CD4-positive, alpha-beta T cell treated with Interleukin-6 for 4 hours (primary cell): ENCODE measurements around the gene TCIRG1.
A peak's percentile ranks its signal among the peaks of the same experiment; 100 is the strongest.

ENCODE experiments used
- DNase-seq: peaks from one replicate; pipeline ENCODE4 v3.0.0-alpha.2; 2020; ENCODE audit warnings: mixed read lengths

The TCIRG1 gene

DNA sequence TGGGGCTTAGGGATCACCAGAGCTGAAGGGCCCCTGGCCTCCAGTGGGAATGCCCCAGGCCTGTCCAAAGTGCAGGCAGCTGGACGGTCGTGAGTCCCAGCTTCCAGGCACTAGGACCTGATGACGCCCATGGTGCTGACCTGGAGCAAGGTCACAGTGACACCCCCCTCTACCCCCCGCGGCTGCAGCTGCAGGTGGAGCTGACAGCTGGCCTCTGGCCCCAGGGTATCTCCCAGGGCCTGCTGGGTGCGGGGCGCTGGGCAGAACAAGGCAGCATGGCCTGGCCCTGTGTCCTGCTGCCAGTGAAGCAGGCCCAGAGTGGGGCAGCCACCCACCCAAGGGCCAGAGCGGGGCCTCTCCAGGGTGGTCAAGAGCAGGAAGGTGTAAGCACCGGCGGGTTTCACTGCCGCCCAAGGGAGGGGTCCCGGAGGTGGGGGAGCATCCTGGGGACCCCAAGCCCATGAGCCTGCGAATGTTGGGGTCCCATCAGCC is 553 bp upstream of the TCIRG1 start:
- DNase-seq: no peak

DNA sequence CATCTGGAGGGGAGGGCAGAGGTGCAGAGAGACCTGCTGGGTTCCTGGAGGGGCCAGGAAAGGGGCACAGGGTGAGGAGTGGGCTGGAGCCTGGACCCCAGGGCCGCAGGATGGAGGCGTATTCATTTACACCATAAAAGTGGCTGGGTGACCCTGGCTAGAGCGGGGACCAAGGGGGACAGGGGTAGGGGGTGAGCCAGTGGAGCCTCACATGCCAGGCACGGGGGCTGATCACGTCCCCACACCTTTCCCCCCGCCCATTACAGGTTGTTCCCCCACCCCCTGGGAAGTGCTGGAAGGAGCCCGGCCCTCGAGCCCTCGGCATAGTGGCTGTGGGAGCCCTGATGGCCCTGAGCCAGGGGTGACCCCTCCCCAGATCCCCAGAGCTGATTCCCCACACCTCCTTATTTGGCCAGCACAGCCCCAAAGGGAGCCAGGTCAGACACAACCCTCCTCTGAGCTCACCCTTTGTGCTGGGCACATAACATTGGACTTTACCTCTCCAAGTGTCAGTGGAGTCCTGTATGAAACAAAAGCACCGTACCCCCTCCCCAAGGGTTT is 781 bp downstream of the TCIRG1 start:
- no peak for DNase-seq

DNA sequence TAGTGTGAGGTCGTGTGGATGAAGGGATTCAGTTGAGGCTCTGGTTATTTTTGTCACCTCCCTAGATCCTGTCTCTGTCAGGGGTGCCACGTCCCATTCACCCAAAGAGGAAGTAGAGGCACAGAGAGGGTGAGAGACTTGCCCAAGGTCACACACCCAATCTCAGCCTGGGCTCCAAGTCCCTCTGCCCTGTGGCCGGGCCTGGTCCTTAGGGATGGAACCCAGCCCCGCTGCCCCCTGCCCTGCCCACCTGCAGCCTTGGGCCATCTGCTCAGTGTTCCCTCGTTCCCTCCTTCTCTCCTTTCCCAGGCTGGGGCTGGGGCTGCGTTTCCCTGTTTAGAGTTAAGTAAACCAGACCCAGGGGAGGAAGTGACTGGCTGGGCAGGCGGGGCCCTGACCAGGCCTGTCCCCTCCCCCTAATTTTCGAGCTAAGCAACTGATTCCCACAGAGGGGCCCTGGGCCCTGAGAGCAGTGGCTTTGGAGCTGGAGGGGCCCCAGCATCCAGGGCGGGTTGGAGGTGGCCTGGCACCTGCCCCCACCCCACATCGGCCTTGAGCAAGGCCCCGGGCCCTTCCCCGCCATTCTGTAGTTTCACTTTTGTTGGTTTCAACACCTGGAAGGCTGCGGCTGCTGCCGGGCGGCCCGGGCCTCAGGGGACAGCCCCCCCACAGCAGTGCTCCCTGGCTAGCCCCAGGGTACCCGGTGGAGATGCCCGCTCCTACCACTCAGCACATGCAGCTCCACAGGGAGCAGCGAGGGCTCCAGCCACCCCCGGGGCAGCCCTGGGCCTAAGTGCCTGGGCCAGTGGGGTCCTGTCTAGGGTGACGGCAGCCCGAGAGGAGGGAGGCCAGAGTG is 1.5 kb downstream of the TCIRG1 start:
- peak; percentile 60 for DNase-seq

DNA sequence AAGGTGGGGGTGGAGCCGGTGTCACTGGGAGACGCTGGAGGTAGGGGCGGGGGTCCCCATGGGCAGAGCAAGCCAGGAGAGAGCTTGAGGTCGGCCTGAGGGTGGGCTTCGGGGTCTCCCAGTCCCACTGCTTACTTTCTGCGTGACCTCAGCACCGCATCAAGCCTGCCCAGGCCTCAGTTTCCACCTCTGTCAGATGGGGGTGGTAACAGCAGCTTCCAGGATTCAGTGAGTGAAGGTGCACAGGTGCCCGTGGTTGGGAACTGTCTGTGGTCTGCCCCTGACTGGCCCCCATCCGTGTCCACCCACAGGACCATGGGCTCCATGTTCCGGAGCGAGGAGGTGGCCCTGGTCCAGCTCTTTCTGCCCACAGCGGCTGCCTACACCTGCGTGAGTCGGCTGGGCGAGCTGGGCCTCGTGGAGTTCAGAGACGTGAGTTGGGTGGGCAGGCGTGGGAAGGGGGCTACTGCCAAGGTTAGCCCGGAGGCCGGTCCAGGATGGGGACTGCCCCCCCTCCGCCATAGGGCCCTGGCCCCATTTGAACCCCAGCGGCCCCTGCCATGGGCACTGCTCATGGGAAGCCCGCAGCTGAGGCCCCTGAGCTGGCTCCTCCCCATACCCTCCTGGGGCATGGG is 2.2 kb downstream of the TCIRG1 start:
- DNase-seq: no peak

DNA sequence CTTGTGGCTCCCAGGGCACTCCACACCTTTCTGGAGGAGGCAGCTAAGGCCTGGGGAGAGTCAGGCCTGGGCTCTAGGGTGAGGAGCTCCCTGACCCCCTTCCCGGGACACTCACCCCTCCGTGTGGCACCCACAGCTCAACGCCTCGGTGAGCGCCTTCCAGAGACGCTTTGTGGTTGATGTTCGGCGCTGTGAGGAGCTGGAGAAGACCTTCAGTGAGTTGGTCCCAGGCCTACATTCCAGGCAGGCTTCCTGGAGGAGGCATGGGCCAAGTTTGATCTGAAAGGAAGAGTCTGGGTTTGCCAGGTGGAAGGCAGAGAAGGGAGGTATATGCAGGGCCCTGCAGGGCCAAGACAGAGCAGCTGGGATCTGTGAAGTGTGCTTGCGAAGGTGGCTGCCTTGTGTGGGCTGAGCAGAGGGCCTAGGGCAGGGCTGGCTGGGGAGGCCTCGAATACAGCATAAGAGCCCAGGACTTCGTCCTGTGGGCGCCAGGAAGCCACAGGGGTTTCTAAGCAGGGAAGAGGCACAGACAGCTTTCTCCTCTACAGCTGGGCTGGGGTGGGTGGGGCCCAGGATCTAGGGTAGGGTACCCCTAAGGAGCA is 2.9 kb downstream of the TCIRG1 start:
- DNase-seq: no peak

DNA sequence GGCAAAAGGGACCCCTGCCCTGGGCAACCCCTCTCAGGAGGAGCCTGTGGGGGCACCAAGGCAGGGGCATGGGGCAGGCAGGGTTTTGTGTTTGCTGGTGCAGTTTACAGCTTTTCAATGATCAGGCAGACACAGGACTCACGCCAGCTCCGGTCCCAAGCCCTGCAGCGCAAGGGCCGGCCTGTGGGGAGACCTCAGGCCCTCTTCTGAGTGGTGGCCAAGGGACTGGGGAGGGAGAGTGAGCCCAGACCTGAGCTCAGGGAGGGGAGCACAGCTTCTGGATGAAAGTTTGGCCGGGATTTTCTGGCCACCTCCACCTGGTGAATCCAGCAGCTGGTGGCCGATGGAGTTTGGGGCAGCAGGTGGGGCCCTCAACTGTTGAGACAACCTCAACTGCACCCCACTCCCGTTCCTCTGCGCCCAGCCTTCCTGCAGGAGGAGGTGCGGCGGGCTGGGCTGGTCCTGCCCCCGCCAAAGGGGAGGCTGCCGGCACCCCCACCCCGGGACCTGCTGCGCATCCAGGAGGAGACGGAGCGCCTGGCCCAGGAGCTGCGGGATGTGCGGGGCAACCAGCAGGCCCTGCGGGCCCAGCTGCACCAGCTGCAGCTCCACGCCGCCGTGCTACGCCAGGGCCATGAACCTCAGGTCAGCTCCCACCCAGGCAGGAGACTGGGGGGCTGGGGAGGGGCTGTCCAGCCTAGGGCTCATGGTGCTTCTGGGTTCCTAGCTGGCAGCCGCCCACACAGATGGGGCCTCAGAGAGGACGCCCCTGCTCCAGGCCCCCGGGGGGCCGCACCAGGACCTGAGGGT is 3.6 kb downstream of the TCIRG1 start:
- DNase-seq: no peak

DNA sequence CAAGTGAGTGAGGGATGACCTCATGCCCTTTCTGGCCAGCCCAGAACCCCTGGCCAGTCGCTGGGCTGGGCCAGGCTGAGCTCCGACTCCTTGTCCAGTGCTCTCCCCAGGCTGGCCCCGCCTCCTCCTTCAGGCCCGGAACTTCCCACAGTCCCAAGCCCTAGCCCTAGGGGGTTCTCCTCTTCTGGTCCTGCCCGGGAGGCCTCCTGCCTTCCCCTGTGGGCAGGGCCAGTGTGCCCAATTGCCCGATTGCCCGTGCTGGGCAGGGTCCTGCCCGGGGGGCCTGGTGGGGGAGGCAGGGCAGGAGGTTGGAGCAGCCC is 4.2 kb downstream of the TCIRG1 start:
- DNase-seq: no peak

DNA sequence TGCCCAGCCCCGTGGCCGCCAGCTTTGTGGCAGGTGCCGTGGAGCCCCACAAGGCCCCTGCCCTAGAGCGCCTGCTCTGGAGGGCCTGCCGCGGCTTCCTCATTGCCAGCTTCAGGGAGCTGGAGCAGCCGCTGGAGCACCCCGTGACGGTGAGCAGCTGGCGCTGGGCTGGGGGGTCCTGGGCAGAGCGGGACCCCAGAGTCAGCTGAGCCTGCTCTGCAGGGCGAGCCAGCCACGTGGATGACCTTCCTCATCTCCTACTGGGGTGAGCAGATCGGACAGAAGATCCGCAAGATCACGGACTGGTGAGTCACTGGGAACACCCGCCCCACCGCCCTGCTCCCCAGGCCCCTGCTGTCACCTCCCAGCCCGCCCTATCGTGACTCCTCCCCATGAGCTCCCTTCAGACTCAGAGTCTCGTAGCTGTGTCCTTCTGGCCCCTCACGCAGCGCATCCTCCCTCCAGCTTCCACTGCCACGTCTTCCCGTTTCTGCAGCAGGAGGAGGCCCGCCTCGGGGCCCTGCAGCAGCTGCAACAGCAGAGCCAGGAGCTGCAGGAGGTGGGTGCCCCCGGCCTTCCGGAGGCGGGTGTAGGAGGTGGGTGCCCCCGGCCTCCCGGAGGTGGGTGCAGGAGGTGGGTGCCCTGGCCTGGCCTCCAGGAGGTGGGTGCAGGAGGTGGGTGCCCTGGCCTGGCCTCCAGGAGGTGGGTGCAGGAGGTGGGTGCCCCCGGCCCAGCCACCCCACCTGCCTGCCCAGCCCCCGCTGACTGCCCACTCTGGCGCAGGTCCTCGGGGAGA is 4.7 kb downstream of the TCIRG1 start:
- DNase-seq: no peak

DNA sequence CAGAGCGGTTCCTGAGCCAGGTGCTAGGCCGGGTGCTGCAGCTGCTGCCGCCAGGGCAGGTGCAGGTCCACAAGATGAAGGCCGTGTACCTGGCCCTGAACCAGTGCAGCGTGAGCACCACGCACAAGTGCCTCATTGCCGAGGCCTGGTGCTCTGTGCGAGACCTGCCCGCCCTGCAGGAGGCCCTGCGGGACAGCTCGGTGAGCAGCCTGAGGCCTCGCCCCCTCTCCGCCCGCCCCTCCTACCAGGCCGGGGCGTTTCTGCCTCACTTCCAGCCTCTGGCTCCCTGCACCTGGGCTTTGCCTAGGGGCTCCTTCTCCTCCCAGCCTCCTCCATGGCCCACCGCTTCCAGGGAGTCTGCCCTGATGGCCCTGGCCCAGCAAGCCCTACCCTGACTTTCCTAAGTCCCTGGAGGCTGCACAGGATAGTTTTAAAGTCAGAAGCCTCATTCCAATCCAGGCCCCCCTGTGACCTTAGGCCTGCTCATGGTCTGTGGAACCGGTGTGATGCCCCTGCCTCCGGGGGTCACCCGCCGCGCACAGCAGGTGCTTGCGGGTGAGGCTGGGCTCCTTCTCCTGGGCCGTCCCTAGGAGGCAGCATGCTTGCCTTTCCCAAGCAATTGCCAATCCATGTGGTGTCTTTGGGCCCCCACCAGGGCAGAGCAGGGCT is 5.5 kb downstream of the TCIRG1 start:
- DNase-seq: no peak

DNA sequence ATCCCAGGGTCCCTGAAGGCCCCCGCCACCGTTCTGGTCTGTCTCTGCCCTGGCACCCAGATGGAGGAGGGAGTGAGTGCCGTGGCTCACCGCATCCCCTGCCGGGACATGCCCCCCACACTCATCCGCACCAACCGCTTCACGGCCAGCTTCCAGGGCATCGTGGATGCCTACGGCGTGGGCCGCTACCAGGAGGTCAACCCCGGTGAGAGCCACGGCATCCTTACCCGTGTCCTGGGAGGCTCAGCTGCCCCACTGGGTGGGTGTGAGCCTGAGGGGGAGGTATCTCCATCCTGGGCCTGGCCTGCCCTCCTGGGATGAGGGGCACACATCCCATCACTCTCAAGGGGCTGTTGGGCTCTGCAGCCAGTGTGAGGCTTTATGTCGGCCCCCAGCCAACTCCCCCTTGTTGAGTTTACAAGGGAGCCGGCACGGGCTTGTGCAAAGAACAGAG is 6.1 kb downstream of the TCIRG1 start:
- no peak for DNase-seq

DNA sequence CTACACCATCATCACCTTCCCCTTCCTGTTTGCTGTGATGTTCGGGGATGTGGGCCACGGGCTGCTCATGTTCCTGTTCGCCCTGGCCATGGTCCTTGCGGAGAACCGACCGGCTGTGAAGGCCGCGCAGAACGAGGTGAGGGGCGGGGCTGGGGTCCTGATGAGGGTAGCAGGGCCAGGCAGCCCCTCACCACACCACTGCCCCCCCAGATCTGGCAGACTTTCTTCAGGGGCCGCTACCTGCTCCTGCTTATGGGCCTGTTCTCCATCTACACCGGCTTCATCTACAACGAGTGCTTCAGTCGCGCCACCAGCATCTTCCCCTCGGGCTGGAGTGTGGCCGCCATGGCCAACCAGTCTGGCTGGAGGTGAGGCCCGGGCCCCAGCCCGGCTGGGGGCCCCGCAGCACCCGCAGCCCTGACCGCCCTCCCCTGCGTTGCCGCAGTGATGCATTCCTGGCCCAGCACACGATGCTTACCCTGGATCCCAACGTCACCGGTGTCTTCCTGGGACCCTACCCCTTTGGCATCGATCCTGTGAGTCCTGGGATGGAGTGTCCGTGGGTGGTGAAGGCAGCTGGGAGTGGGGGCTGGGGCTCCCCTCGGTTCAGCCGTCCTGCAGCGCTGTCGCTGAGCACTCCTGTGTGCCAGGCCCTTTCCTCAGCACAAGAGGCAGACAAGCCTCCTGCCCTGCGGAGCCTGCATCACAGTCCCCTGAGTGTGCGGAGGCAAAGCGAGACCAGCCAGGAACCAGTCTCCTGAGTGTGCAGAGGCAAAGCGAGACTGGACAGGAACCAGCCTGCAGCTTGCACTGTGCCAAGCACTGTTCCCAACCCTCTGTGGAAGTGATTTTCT is 8.8 kb downstream of the TCIRG1 start:
- no peak for DNase-seq

DNA sequence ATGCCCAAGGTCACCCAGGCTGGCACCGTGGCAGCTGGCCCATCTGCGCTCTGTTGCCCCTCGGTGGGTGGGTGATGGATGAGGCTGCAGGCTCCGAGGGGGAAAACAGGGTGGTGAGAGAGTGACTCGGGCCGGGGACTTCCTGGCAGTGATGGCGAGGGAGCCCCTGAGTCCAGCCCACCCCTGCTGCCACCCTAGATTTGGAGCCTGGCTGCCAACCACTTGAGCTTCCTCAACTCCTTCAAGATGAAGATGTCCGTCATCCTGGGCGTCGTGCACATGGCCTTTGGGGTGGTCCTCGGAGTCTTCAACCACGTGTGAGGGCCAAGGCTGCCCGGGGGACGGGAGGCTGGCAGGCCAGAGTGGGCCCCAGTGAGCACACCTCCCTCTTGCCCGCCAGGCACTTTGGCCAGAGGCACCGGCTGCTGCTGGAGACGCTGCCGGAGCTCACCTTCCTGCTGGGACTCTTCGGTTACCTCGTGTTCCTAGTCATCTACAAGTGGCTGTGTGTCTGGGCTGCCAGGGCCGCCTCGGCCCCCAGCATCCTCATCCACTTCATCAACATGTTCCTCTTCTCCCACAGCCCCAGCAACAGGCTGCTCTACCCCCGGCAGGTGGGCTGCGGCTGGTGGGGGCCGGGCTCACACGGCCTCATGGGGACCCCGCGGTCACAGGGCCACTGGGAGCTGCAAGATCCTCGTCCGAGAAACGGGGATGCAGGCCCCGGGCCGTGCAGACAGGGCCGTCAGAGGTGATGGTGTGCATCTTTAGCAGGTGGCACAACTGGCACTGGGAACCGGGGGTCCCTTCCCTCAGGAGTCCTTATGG is 10.1 kb downstream of the TCIRG1 start:
- DNase-seq: no peak

DNA sequence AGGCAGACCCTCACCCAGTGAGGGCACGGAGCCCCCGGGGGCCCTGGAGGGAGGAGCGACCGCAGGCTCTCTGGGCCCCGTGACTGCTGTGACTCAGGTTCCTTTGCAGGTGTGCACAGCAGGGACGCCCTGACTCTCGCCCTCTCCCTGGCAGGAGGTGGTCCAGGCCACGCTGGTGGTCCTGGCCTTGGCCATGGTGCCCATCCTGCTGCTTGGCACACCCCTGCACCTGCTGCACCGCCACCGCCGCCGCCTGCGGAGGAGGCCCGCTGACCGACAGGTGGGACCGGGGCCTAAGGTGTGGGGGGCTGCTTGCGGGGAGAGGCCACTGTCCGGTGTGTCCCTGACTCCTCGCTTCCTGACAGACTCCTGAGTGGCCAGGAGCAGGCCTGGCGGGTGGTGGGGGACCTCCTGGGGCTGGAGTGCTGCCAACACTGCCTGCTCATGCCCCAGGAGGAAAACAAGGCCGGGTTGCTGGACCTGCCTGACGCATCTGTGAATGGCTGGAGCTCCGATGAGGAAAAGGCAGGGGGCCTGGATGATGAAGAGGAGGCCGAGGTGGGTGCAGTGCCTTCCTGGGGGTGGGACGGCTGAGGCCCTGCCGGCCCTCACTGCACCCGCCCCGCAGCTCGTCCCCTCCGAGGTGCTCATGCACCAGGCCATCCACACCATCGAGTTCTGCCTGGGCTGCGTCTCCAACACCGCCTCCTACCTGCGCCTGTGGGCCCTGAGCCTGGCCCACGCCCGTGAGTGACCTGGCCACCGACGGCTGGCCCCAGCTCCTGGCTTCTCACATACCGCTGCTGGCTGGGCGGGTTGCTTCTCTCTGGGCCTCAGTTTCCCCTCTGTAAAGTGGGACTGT is 10.9 kb downstream of the TCIRG1 start:
- DNase-seq: no peak

DNA sequence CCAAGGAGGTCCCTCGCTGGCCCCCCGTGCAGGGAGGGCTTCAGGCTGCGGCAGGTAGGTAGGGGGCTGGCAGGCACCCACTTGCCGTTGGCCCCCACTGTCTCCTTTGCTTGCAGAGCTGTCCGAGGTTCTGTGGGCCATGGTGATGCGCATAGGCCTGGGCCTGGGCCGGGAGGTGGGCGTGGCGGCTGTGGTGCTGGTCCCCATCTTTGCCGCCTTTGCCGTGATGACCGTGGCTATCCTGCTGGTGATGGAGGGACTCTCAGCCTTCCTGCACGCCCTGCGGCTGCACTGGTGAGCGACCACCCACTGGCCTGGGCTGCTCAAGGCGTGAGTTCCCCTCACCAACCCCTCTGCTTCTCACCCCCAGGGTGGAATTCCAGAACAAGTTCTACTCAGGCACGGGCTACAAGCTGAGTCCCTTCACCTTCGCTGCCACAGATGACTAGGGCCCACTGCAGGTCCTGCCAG is 11.6 kb downstream of the TCIRG1 start:
- DNase-seq: no peak

DNA sequence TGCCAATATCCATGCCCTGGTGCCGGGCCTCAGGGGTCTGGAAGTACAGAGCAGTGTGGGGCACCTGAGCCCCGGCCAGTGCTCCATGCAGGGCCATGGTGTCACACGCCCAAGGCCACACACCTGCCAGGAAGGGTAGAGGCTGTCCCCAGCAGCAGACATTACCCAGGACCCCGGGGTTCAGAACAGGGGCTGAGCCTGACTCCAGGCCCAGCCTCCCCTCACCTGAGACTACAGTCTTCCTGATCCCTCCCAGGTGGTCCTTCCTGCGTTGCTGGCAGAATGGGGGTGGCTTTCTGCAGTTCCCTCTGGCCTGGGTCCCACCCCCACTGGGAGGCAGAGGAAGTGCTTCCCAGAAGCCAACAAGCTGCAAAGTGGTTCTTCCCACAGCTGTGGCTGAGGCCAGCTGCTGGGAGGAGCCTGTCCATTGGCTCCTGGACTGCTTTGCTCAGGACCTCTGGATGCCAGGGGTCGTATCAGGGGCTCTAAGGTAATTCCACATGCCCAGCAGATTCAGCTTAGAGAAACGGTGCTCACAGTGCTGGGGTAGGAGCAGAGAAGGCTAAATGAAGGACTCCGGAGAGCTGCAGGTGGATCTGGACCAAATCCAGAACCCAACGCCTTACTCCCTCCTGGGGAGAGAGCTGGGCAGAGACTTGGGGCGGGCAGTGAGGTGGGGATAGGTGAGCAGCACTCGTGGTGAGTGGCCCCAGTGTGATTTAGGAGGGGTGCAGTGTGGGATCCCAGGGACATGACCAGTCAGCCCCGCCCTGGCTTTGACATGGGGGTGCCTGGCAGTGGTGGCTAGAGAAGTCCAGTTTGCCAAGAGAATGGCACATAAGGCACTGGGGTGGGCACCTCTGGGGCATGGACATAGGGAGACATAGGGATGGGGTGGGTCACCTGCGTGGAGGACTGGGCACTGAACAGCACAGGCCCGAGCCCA is 12.6 kb downstream of the TCIRG1 start:
- no peak for DNase-seq

DNA sequence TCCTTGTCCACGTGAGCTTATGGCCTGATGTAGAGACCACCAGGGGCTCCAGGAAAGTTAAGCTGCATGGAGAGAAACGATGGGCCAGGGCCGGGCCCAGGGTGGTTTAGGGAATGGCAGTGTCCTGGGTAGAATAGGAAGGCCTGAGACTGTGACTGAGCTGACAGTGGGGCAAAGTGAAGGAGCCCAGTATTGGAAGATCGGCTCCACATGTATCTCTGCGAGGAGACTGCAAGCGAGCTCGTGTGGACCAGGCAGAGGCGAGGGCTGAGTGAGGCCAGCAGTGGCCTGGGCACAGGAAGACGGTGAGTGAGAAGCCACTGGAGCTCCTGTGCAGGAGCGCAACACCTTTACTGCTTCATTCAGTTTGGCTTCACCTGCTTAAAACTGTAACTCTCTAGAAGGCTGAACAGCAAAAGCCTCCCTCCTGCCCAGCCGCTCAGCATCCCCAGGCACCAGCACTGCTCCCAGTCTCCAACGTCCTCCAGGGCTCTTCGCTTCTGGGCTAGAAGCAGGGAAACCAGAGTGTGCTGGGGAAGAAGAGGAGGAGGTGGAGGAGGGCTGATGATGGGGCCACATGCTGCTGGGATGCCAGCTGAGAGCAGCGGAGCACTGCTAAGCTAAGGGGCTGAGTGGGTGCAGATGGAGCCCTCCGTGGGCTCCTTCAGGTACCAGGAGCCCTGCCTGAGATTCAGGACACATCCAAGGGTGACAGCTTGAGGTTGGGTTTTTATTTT is 13.5 kb downstream of the TCIRG1 start:
- no peak for DNase-seq
